Frontal cortex (tissue), 4 donors: ENCODE data around the gene TEPSIN. TPM values are rescaled to one million over a fixed set of nuclear protein-coding genes. Genes with fewer than 3 reads are reported as not detected.

Source experiments
- DNase-seq, 2 donors: peaks; one replicate each; pipeline ENCODE4 v3.0.0; 2012; ENCODE audit warnings: low spot score in 2 of 2
- FAIRE-seq: peaks from 2 replicates; lab custom pipeline; 2012; peaks lifted over from hg19 to GRCh38; lab: Jason Lieb, UNC
- total RNA-seq: library from RNA; depleted of rRNA; stranded (reverse); fragments of >200 nt; gene quantifications from one replicate; pipeline ENCODE4 v1.2.3, GENCODE V29; 2014
- donor health status: control.
- donor health status: control.
- donor health status: control.

Gene TEPSIN, protein sequence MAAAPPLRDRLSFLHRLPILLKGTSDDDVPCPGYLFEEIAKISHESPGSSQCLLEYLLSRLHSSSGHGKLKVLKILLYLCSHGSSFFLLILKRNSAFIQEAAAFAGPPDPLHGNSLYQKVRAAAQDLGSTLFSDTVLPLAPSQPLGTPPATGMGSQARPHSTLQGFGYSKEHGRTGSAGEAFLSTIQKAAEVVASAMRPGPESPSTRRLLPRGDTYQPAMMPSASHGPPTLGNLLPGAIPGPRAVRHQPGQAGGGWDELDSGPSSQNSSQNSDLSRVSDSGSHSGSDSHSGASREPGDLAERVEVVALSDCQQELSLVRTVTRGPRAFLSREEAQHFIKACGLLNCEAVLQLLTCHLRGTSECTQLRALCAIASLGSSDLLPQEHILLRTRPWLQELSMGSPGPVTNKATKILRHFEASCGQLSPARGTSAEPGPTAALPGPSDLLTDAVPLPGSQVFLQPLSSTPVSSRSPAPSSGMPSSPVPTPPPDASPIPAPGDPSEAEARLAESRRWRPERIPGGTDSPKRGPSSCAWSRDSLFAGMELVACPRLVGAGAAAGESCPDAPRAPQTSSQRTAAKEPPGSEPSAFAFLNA
- 7.3 TPM for total RNA-seq

DNA sequence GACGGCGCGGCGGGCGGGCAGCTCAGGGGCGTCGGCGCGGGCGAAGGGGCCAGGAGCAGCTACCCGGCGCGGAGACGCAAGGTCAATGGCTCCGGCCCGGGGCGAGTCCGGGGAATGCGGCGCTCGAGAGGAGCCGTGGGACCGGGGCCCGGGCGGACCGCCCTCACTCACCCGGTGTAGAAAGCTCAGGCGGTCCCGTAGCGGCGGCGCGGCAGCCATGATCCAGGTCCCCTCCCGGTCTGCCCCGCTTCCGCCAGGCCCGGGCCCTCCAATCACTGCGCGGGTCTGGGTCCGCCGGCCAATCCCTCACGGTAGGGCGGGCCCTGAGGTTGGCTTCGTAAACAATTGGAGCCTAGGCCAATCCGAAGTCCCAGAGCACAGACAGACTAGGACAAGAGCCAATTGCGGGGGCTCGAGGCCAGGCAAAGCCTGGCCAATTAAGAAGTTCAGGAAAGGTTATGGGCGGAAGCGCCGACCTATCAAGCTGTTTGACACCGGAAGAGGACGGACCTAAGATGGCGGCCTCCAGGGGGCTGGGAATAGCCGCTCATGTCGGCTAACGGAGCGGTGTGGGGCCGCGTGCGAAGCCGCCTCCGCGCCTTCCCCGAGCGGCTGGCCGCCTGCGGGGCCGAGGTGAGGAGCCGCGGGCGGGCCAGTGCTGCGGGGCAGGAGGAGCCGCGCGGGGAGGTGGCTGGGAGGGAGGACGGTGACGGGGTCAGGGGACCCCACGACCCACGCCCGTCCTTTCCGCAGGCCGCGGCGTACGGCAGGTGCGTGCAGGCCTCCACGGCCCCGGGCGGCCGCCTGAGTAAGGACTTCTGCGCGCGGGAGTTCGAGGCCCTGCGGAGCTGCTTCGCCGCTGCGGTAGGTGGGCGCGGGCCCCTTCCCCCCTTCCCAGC is at the start of gene TEPSIN, which contains the start of gene NDUFAF8:
TSS of gene TEPSIN (minus strand) at position 241 of the 899 bp plus-strand sequence. CDS start at position 219, 22 bp downstream.
TSS of gene NDUFAF8 (plus strand) at position 504 of the 899 bp plus-strand sequence. CDS start at position 550, 46 bp downstream.
- FAIRE-seq: peak; percentile 99

GRCh38 chr17:81287741-81288430 is 49.0 kb upstream of the TEPSIN start:
- DNase-seq (no peak), FAIRE-seq (no peak)

More for the DNA sequence above, at the start of gene TEPSIN, which contains the start of gene NDUFAF8:
- peak; percentile 100 for DNase-seq

DNA sequence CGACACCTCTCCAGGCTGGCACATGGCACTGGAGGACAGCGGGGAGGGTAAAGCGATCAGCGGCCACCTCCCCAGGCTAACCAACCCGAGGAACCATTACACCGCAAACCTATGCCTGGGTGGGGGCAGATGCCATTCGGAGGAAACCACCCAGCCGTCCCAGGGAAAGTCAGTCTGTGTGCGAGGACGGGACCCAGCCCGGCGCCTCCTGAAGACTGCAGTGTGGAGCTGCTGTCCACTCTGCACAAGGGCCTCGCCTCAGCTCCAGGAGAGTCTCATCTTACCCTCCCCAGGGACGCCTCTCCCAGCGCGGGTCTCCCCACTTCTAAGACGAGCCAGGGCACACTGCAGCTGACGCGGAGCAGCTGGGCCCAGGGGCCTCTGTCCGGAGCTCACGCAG is 48.3 kb upstream of the TEPSIN start:
- no peak for FAIRE-seq
- DNase-seq: no peak

- no peak for DNase-seq
- FAIRE-seq: no peak
Observed at GRCh38 chr17:81286491-81287145, 47.8 kb upstream of the TEPSIN start.

GRCh38 chr17:81285894-81286293 is 47.0 kb upstream of the TEPSIN start:
- no peak for DNase-seq
- FAIRE-seq: no peak

- peak in 1 of 2 donors; percentile 65 for DNase-seq
- FAIRE-seq: no peak
Observed at GRCh38 chr17:81285179-81285878, 46.5 kb upstream of the TEPSIN start.

- no peak for DNase-seq
Observed at GRCh38 chr17:81282876-81283275, 44.0 kb upstream of the TEPSIN start.

GRCh38 chr17:81282141-81282540 is 43.3 kb upstream of the TEPSIN start:
- DNase-seq: no peak
- FAIRE-seq: no peak

More at GRCh38 chr17:81282876-81283275, 44.0 kb upstream of the TEPSIN start:
- FAIRE-seq: no peak

- DNase-seq (no peak), FAIRE-seq (no peak)
Observed at GRCh38 chr17:81280571-81280970, 41.7 kb upstream of the TEPSIN start.

- FAIRE-seq (no peak), DNase-seq (no peak)
Observed at GRCh38 chr17:81279278-81280275, 40.7 kb upstream of the TEPSIN start.

GRCh38 chr17:81278831-81279230 is 40.0 kb upstream of the TEPSIN start:
- DNase-seq: no peak
- no peak for FAIRE-seq

DNA sequence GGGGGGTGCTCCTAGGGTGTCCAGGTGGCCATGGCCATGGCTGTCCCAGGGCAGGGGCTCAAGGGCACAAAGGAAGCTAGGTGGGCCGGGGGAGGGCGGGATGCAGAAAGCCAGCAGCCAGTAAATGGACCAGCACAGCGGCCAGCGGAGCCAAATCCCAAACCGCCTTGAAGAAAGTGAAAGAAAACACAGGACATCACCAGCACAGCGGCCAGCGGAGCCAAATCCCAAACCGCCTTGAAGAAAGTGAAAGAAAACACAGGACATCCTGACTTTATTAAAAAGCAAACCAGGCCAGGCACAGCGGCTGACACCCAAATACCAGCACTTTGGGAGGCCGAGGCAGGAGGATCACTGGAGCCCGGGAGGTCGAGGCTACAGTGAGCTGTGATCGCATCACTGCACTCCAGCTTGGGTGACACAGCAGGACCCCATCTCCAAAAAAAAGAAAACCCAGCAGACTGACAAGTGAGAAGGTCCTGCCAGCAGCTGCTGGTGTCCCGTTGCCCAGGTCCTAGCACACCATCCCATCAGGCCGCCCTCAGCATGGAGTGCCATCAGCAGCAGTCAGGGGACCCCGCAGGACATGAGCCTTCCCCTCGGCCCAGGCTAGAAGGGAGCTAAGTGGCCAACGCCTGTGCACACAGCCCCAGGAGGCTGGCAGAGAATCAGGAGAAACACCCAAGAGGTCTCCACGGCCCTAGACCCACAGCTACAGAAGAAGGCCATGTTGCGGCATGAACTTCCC is 39.3 kb upstream of the TEPSIN start:
- FAIRE-seq (no peak), DNase-seq (no peak)

- peak in 1 of 2 donors; percentile 63 for DNase-seq
Observed at GRCh38 chr17:81277421-81277820, 38.6 kb upstream of the TEPSIN start.

DNA sequence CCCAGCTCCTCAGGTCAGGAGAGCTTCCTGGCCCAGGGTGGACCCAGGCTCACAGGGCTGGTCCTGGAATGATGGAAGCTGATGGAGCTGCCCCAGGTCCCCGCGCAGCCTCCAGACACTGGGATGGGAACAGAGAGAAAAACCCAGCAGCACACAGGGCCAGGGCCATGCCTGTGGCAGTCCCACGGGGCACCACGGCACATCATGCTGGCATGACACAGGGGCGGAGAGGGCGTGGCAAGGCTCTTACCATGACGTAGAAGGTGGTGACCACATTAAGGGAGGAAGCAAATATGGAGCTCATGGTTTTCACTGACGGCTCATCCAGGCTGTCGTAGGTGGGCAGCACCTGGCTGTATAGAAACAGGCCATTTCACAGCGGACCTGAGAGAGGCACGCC is 37.9 kb upstream of the TEPSIN start:
- FAIRE-seq (no peak), DNase-seq (no peak)

More at GRCh38 chr17:81277421-81277820, 38.6 kb upstream of the TEPSIN start:
- no peak for FAIRE-seq

DNA sequence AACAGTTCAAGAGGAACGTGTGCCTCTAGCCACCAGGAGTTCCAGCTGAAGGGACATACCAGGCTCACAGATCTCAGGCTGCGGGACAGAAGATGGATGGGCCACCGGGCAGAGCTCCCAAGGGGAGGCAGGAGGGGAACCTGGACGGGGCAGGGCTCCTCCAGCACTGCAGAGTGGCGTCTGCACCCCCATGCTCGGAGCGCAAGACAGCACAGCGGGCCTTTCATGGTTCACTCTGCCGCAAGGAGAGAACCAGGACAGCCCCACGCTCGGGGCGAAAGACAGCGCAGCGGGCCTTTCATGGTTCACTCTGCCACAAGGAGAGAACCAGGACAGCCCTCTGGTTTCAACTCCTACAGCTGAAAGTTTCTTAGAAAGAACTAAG is 35.6 kb upstream of the TEPSIN start:
- no peak for FAIRE-seq
- no peak for DNase-seq

DNA sequence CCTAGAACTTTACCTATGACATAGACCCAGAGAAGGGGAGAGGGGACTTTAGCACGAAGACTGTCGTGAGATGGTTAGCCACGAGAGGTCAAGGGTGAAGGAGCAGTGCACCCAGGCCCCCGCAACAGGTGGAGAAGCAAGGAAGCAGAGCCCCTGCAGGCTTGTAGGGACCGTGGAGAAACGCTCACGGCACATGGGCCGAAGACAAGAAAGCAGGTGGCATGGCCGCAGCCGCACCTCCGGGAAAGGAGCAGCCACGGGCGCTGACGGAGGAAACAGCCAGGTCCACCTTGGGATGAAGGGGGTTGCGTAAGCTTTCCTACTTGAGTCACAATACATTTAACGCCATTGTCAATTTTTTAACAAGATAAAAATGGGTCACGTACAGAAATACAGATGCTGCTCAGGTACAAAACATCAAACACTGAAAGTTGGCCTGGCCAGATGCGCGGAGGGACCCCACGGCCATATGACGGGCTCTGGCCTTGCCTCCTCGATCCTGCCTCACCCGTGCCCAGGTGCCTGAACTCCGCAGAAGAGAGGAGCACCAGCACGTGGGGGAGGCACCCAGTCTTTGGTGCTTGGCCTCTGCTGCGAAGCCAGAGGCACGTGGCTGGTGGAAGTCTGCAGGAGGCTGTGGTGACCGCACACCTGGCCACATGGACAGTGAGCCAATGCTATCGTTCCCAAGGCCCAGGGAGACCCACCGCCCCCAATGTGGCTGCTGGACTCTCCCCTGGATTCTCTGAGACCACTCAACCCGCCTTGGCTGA is 35.0 kb upstream of the TEPSIN start:
- DNase-seq: no peak
- FAIRE-seq: no peak
